HepG2 (cell line): ENCODE results near the gene E2F8. TPM values are rescaled to one million over a fixed set of nuclear protein-coding genes. Genes with fewer than 3 reads are reported as not detected.

Experiments used
- ATAC-seq: fragments of 200-7000 bp; cut with Tn5 transposase; 3 replicates; pipeline ENCODE4 v1.9.1; 2020; ENCODE audit warnings: mild to moderate bottlenecking, moderate library complexity
- BruUV-seq: library from RNA; stranded (reverse); fragments of 400-500 nt; replicated peaks from 2 replicates; lab custom pipeline; 2021; lab: Mats Ljungman, UMichigan
- CTCF ChIA-PET: fragments of 300-600 bp; formaldehyde crosslinking; extraction: SDS; loops from one replicate; lab custom pipeline; 2021; ENCODE audit warnings: low total read pairs, inconsistent platforms, low intra/inter-chr PET ratio; lab: Yijun Ruan, JAX
- POLR2A ChIA-PET: fragments of 350-600 bp; sonication (Branson Sonifier 250); formaldehyde crosslinking; loops from one replicate; lab custom pipeline; 2020; ENCODE audit warnings: antibody characterized with exemption, inconsistent platforms; lab: Yijun Ruan, JAX
- DNase-seq: peaks from one replicate; pipeline ENCODE4 v3.0.0-alpha.2; 2015; ENCODE audit warnings: low spot score
- FAIRE-seq: peaks from 3 replicates; lab custom pipeline; 2011; peaks lifted over from hg19 to GRCh38; lab: Jason Lieb, UNC
- H2AFZ ChIP-seq: one replicate; pipeline ENCODE4 v1.6.1; 2011; ENCODE audit warnings: low read length, inconsistent platforms
- H3K27ac ChIP-seq: fragments of 300-600 bp; 3 replicates; pipeline ENCODE4 v1.8.0; 2011; ENCODE audit warnings: mixed run types, mild to moderate bottlenecking, mixed read lengths, low read length, inconsistent platforms; ENCODE audit not compliant: insufficient read depth; ENCODE audit errors: extremely low read length
- H3K27me3 ChIP-seq, 2 experiments: fragments of 200-600 bp in 1 of 2; 2 replicates in 1 of 2; 3 replicates in 1 of 2; pipeline versions ENCODE4 v1.6.0 to v1.8.0; 2011; ENCODE audit warnings: low read length in 2 of 2, mild to moderate bottlenecking in 2 of 2, moderate library complexity in 2 of 2, inconsistent platforms in 1 of 2; ENCODE audit not compliant: insufficient read depth in 2 of 2, control insufficient read depth in 1 of 2
- H3K36me3 ChIP-seq, 2 experiments: fragments of 200-600 bp in 1 of 2; replicated peaks in 1 of 2; 2 replicates in 1 of 2; 3 replicates in 1 of 2; pipeline versions ENCODE4 v1.5.1 to v1.8.0; 2011; ENCODE audit warnings: low read length in 2 of 2, inconsistent platforms in 1 of 2; ENCODE audit not compliant: insufficient read depth in 2 of 2, control insufficient read depth in 1 of 2
- H3K4me1 ChIP-seq: 2 replicates; pipeline ENCODE4 v1.5.1; 2012; ENCODE audit warnings: low read length, inconsistent platforms; ENCODE audit not compliant: insufficient read depth
- H3K4me2 ChIP-seq: 2 replicates; pipeline ENCODE4 v1.6.0; 2011; ENCODE audit warnings: low read depth, low read length, inconsistent platforms
- H3K4me3 ChIP-seq, 3 experiments: fragments of 200-600 bp in 1 of 3; sonication (generic), shearing (Covaris generic) in 1 of 3; replicated peaks in 1 of 3; 2 replicates each; pipeline ENCODE4 v1.5.1; 2011 to 2016; ENCODE audit warnings: low read length in 3 of 3, inconsistent platforms in 2 of 3, low read depth in 2 of 3, mild to moderate bottlenecking in 2 of 3, control low read depth in 1 of 3, mixed read lengths in 1 of 3; ENCODE audit not compliant: insufficient read depth in 1 of 3
- H3K79me2 ChIP-seq: one replicate; pipeline ENCODE4 v1.6.1; 2011; ENCODE audit warnings: low read length, inconsistent platforms; ENCODE audit not compliant: insufficient read depth
- H3K9ac ChIP-seq: 2 replicates; pipeline ENCODE4 v1.6.0; 2011; ENCODE audit warnings: mild to moderate bottlenecking, low read depth, low read length, inconsistent platforms; ENCODE audit not compliant: insufficient read depth
- H3K9me3 ChIP-seq: 2 replicates; pipeline ENCODE4 v1.5.1; 2012; ENCODE audit warnings: mild to moderate bottlenecking, low read length
- H4K20me1 ChIP-seq: 2 replicates; pipeline ENCODE4 v1.6.0; 2011; ENCODE audit warnings: inconsistent platforms, mild to moderate bottlenecking, low read length, moderate library complexity; ENCODE audit not compliant: insufficient read depth
- ARID5B ChIP-seq: IDR thresholded peaks from 2 replicates; pipeline ENCODE4 v1.4.0; 2020; ENCODE audit warnings: mild to moderate bottlenecking, missing genetic modification reagents
- ATF1 ChIP-seq: IDR thresholded peaks from 2 replicates; pipeline ENCODE4 v1.6.1; 2016; ENCODE audit warnings: mild to moderate bottlenecking, control low read depth
- BRCA1 ChIP-seq: sonication (generic); formaldehyde crosslinking; IDR thresholded peaks from 2 replicates; pipeline ENCODE4 v1.4.0; 2020; ENCODE audit warnings: missing genetic modification reagents
- CEBPB ChIP-seq: IDR thresholded peaks from 2 replicates; pipeline ENCODE4 v1.6.1; 2011; ENCODE audit warnings: low read depth, low read length, improper control_type of control experiment, borderline replicate concordance
- ELF3 ChIP-seq: IDR thresholded peaks from 2 replicates; pipeline ENCODE4 v1.6.1; 2016; ENCODE audit warnings: missing genetic modification reagents, missing compliant biosample characterization
- GTF3A ChIP-seq: sonication (generic); formaldehyde crosslinking; conservative IDR thresholded peaks from 2 replicates; pipeline ENCODE4 v1.4.0; 2020; ENCODE audit warnings: mild to moderate bottlenecking, missing genetic modification reagents
- KAT8 ChIP-seq: IDR thresholded peaks from 2 replicates; pipeline ENCODE4 v1.6.1; 2016; ENCODE audit warnings: missing genetic modification reagents, missing compliant biosample characterization
- KDM5A ChIP-seq: fragments of 200-600 bp; sonication (generic); IDR thresholded peaks from 2 replicates; pipeline ENCODE4 v1.7.0; 2018; ENCODE audit warnings: antibody characterized with exemption, mild to moderate bottlenecking, low read length, borderline replicate concordance
- KLF11 ChIP-seq: IDR thresholded peaks from 2 replicates; pipeline ENCODE4 v1.6.1; 2016; ENCODE audit warnings: missing compliant biosample characterization
- NCOA1 ChIP-seq: sonication (generic); formaldehyde crosslinking; IDR thresholded peaks from 2 replicates; pipeline ENCODE4 v1.9.0; 2021; ENCODE audit warnings: missing genetic modification reagents
- NFYC ChIP-seq: IDR thresholded peaks from 2 replicates; pipeline ENCODE4 v1.6.1; 2016; ENCODE audit warnings: missing genetic modification reagents, missing compliant biosample characterization
- POLR2AphosphoS2 ChIP-seq: IDR thresholded peaks from 2 replicates; pipeline ENCODE4 v1.6.1; 2011; ENCODE audit warnings: low read depth, low read length, improper control_type of control experiment
- SALL1 ChIP-seq: sonication (generic); formaldehyde crosslinking; IDR thresholded peaks from 2 replicates; pipeline ENCODE4 v1.8.0; 2022; ENCODE audit warnings: mild to moderate bottlenecking, missing genetic modification reagents
- SAP130 ChIP-seq: IDR thresholded peaks from 2 replicates; pipeline ENCODE4 v1.6.1; 2016; ENCODE audit warnings: low read depth
- SIN3A ChIP-seq: IDR thresholded peaks from 2 replicates; pipeline ENCODE4 v1.6.1; 2011; ENCODE audit warnings: low read depth, mild to moderate bottlenecking, control low read depth, low read length, borderline replicate concordance
- TBP ChIP-seq: sonication (generic); formaldehyde crosslinking; IDR thresholded peaks from 2 replicates; pipeline ENCODE4 v1.5.0; 2020; ENCODE audit warnings: missing genetic modification reagents
- ZFX ChIP-seq: sonication (generic); formaldehyde crosslinking; IDR thresholded peaks from 2 replicates; pipeline ENCODE4 v1.4.0; 2020; ENCODE audit warnings: mild to moderate bottlenecking, low read depth, missing genetic modification reagents, moderate library complexity
- ZNF3 ChIP-seq: IDR thresholded peaks from 2 replicates; pipeline ENCODE4 v1.7.0; 2017; ENCODE audit warnings: inconsistent platforms
- ZNF616 ChIP-seq: sonication (generic); formaldehyde crosslinking; IDR thresholded peaks from 2 replicates; pipeline ENCODE4 v1.5.0; 2020; ENCODE audit warnings: low read depth, mild to moderate bottlenecking, missing genetic modification reagents
- ZNF687 ChIP-seq: sonication (generic); formaldehyde crosslinking; IDR thresholded peaks from 2 replicates; pipeline ENCODE4 v1.5.1; 2020; ENCODE audit warnings: mild to moderate bottlenecking, missing genetic modification reagents, moderate library complexity
- WGBS: methylation state at CpG from one replicate; pipeline ENCODE4 v1.1.6; 2017; ENCODE audit warnings: low lambda C conversion rate; 5-methylcytosine and 5-hydroxymethylcytosine counted together
- in situ Hi-C: cut with HindIII; loops from 2 replicates; pipeline ENCODE4 v1.10.0; 2017; ENCODE audit warnings: low pct_unique_long_range_greater_than_20kb; ENCODE audit not compliant: extremely low pct_ligation_motif_present
- intact Hi-C: fragments of 100-400 bp; cut with micrococcal nuclease; formaldehyde crosslinking; loops from one replicate; pipeline ENCODE4 v1.10.0; 2022; ENCODE audit not compliant: unreplicated experiment
- polyA plus RNA-seq, 8 experiments: library from polyadenylated mRNA; depleted of rRNA in 3 of 8; stranded (reverse) in 7 of 8; unstranded in 1 of 8; fragments of >200 nt; fragmentation: Illumina TruSeq in 4 of 8; extraction: Trizol in 4 of 8; gene quantifications; 2 replicates each; pipeline versions ENCODE4 v1.2.1 to v1.2.3, GENCODE V29; 2011 to 2016; ENCODE audit warnings: low read depth in 4 of 8, missing spikeins in 1 of 8, mixed read lengths in 1 of 8; ENCODE audit not compliant: insufficient read depth in 1 of 8
- total RNA-seq, 5 experiments: library from RNA; depleted of rRNA; stranded (reverse); fragments of >200 nt; fragmentation: Illumina TruSeq; extraction: Trizol; gene quantifications; 2 replicates each; pipeline ENCODE4 v1.2.3, GENCODE V29; 2016; ENCODE audit warnings: low read depth in 1 of 5

E2F8 gene
- total and polyA plus RNA-seq, 2 of the 13 experiments (the other 11 are each of a cell fraction or from before 2014, with no cell fraction given): 3.3 to 8.9 TPM

GRCh38 chr11:19253153-19253745, 12.5 kb upstream of the E2F8 start:
- intact Hi-C loops (loop anchor here (10.0 kb wide), 1 partner anchor 178 kb away; no protein-coding TSS in a partner anchor), in situ Hi-C loops (no loop called here)
- H3K9ac ChIP-seq: no peak overlapping the region
- no peak for FAIRE-seq
- H3K27me3 ChIP-seq: peaks cover 0 to 7% of the 10 kb centered on the region in 2 experiments; a peak in 2 of 5 replicates
- H3K4me1 ChIP-seq: peaks cover 8% of the 10 kb centered on the region
- no peak overlapping the region for H2AFZ ChIP-seq
- peak overlapping the region; percentile 24; the same call in 1 of the 2 replicates for H3K4me2 ChIP-seq
- CTCF ChIA-PET: no interaction called here
- POLR2A ChIA-PET: no interaction called here
- H3K36me3 ChIP-seq: no peaks in the 10 kb centered on the region
- H3K9me3 ChIP-seq: no peaks in the 10 kb centered on the region
- H3K79me2 ChIP-seq: no peaks in the 10 kb centered on the region
- whole genome bisulfite sequencing: 19% methylated on average over 7 of the region's 7 CpGs
- ATAC-seq: peak; percentile 78
- no peak overlapping the region for H3K27ac ChIP-seq
- BruUV-seq: no TSS peak
- no peak for DNase-seq
- H4K20me1 ChIP-seq: no peaks in the 10 kb centered on the region
- H3K4me3 ChIP-seq: no peak overlapping the region
- TF ChIP-seq NFYC: no peak
- TF ChIP-seq CEBPB: peak; percentile 12; the same call in 1 of the 2 replicates
- no peak for TF ChIP-seq NCOA1 (CRISPR knock-in tag)
- TF ChIP-seq ZNF687 (CRISPR knock-in tag): no peak
- no peak for TF ChIP-seq TBP (CRISPR knock-in tag)
- TF ChIP-seq SAP130 (CRISPR knock-in tag): peak; percentile 62
- no peak for TF ChIP-seq KDM5A
- TF ChIP-seq SALL1: peak; percentile 46
- TF ChIP-seq ZNF616 (CRISPR knock-in tag): no peak
- no peak for TF ChIP-seq POLR2AphosphoS2
- no peak for TF ChIP-seq KAT8 (CRISPR knock-in tag)
- peak; percentile 31; the same call in 1 of the 2 replicates for TF ChIP-seq ARID5B
- TF ChIP-seq SIN3A: no peak
- no peak for TF ChIP-seq ATF1 (CRISPR knock-in tag)
- TF ChIP-seq GTF3A: no peak
- TF ChIP-seq BRCA1 (CRISPR knock-in tag): no peak
- 0 out of 2 replicates have a peak, but pooled peaks have one; percentile 19 for TF ChIP-seq ELF3 (CRISPR knock-in tag)
- TF ChIP-seq ZFX (CRISPR knock-in tag): no peak
- TF ChIP-seq ZNF3: no peak
- TF ChIP-seq KLF11 (CRISPR knock-in tag): no peak
